Neural progenitor cell (in vitro differentiated cells): Measurements from ENCODE around the gene MPEG1. TPM values are rescaled to one million over a fixed set of nuclear protein-coding genes. Genes with fewer than 3 reads are reported as not detected.
A peak's percentile ranks its signal among the peaks of the same experiment; 100 is the strongest.

Source experiments
- DNase-seq: peaks from one replicate; pipeline ENCODE4 v3.0.0-alpha.2; 2016; ENCODE audit warnings: low spot score
- H2AFZ ChIP-seq: fragments of 200-600 bp; sonication (generic); replicated peaks from 2 replicates; pipeline ENCODE4 v1.6.1; 2016; ENCODE audit warnings: antibody characterized with exemption
- H3F3A ChIP-seq: fragments of 200-600 bp; sonication (generic); 2 replicates; pipeline ENCODE4 v1.6.1; 2016; ENCODE audit warnings: antibody characterized with exemption, low read depth
- H3K27ac ChIP-seq: fragments of 200-600 bp; sonication (generic); 2 replicates; pipeline ENCODE4 v1.5.1; 2016; ENCODE audit warnings: mild to moderate bottlenecking
- H3K27me3 ChIP-seq: fragments of 200-600 bp; sonication (generic); 2 replicates; pipeline ENCODE4 v1.6.1; 2016; ENCODE audit warnings: mild to moderate bottlenecking, moderate library complexity
- H3K36me3 ChIP-seq: fragments of 200-600 bp; sonication (generic); 2 replicates; pipeline ENCODE4 v1.5.1; 2016
- H3K4me1 ChIP-seq: fragments of 200-600 bp; sonication (generic); 2 replicates; pipeline ENCODE4 v1.6.1; 2016; ENCODE audit warnings: mixed run types
- H3K4me2 ChIP-seq: fragments of 200-600 bp; sonication (generic); 2 replicates; pipeline ENCODE4 v1.6.1; 2016
- H3K4me3 ChIP-seq: fragments of 200-600 bp; sonication (generic); 2 replicates; pipeline ENCODE4 v1.5.1; 2016
- H3K79me2 ChIP-seq: fragments of 200-600 bp; sonication (generic); 2 replicates; pipeline ENCODE4 v1.6.1; 2016; ENCODE audit warnings: low read depth
- H3K9ac ChIP-seq: fragments of 200-600 bp; sonication (generic); 2 replicates; pipeline ENCODE4 v1.6.1; 2016
- H3K9me3 ChIP-seq: fragments of 200-600 bp; sonication (generic); 2 replicates; pipeline ENCODE4 v1.5.1; 2016; ENCODE audit warnings: low read depth
- H4K20me1 ChIP-seq: fragments of 200-600 bp; sonication (generic); 2 replicates; pipeline ENCODE4 v1.6.1; 2016; ENCODE audit warnings: low read depth
- H3K27ac Mint-ChIP-seq: 3 replicates; pipeline ENCODE4 v1.8.0; 2021; ENCODE audit warnings: mixed read lengths
- H3K27me3 Mint-ChIP-seq: 2 replicates; pipeline ENCODE4 v1.8.0; 2022; ENCODE audit warnings: low read depth, mild to moderate bottlenecking, inconsistent platforms, moderate library complexity, mixed read lengths; ENCODE audit not compliant: insufficient read depth
- H3K36me3 Mint-ChIP-seq: 3 replicates; pipeline ENCODE4 v1.8.0; 2021; ENCODE audit warnings: mixed read lengths
- H3K4me1 Mint-ChIP-seq: 3 replicates; pipeline ENCODE4 v1.8.0; 2021; ENCODE audit warnings: mixed read lengths
- H3K4me3 Mint-ChIP-seq: 3 replicates; pipeline ENCODE4 v1.8.0; 2021; ENCODE audit warnings: mild to moderate bottlenecking, moderate library complexity, mixed read lengths
- H3K9me3 Mint-ChIP-seq: 3 replicates; pipeline ENCODE4 v1.8.0; 2020; ENCODE audit warnings: mixed read lengths
- CTCF ChIP-seq: fragments of 200-600 bp; sonication (generic); IDR thresholded peaks from 2 replicates; pipeline ENCODE4 v1.5.1; 2017; ENCODE audit warnings: antibody characterized with exemption, mild to moderate bottlenecking
- EZH2 ChIP-seq: fragments of 200-600 bp; sonication (generic); IDR thresholded peaks from 2 replicates; pipeline ENCODE4 v1.6.1; 2017; ENCODE audit warnings: antibody characterized with exemption, mild to moderate bottlenecking, moderate library complexity
- EZH2phosphoT487 ChIP-seq: fragments of 200-600 bp; sonication (generic); IDR thresholded peaks from 2 replicates; pipeline ENCODE4 v1.6.1; 2017; ENCODE audit warnings: antibody characterized with exemption
- total RNA-seq: library from RNA; depleted of rRNA; stranded (reverse); fragments of >200 nt; gene quantifications from 2 replicates; pipeline ENCODE4 v1.2.3, GENCODE V29; 2015; ENCODE audit warnings: low replicate concordance

The MPEG1 gene
- total RNA-seq, 1 donor from 2014 or later, result not detected

- no peaks in the 10 kb centered on the region for H3K27me3 Mint-ChIP-seq
- H3K4me2 ChIP-seq, result no peak overlapping the region
- no peaks in the 10 kb centered on the region for H3F3A ChIP-seq
- no peak for TF ChIP-seq EZH2
- no peak for TF ChIP-seq EZH2phosphoT487
- no peak for TF ChIP-seq CTCF
- no peaks in the 10 kb centered on the region for H3K36me3 ChIP-seq
- H3K4me3 Mint-ChIP-seq, result no peak overlapping the region
- H3K36me3 Mint-ChIP-seq, result no peaks in the 10 kb centered on the region
- H3K27me3 ChIP-seq, result no peaks in the 10 kb centered on the region
- H3K27ac ChIP-seq, result no peak overlapping the region
- no peak overlapping the region for H2AFZ ChIP-seq
- H3K4me1 Mint-ChIP-seq, result peaks cover 20% of the 10 kb centered on the region
- no peak for DNase-seq
- H3K79me2 ChIP-seq, result no peaks in the 10 kb centered on the region
- no peaks in the 10 kb centered on the region for H4K20me1 ChIP-seq
- no peak overlapping the region for H3K27ac Mint-ChIP-seq
- no peaks in the 10 kb centered on the region for H3K9me3 ChIP-seq
- no peak overlapping the region for H3K4me3 ChIP-seq
- H3K9ac ChIP-seq, result no peak overlapping the region
- H3K4me1 ChIP-seq, result no peaks in the 10 kb centered on the region
- peaks cover 7% of the 10 kb centered on the region for H3K9me3 Mint-ChIP-seq
Observed at GRCh38 chr11:59254286-59254685, 41.6 kb upstream of the MPEG1 start.

- Histone ChIP-seq H3K4me2 (no peak overlapping the region), H3F3A (no peaks in the 10 kb centered on the region), H4K20me1 (no peaks in the 10 kb centered on the region), H3K4me1 (no peaks in the 10 kb centered on the region), H3K27ac (no peak overlapping the region), H3K4me3 (no peak overlapping the region), H2AFZ (no peak overlapping the region), H3K9me3 (no peaks in the 10 kb centered on the region), H3K27me3 (no peaks in the 10 kb centered on the region), H3K36me3 (no peaks in the 10 kb centered on the region), H3K9ac (no peak overlapping the region), H3K79me2 (no peaks in the 10 kb centered on the region)
- TF ChIP-seq EZH2phosphoT487 (no peak), CTCF (no peak), EZH2 (no peak)
- no peak for DNase-seq
- Mint-ChIP-seq H3K36me3 (no peaks in the 10 kb centered on the region), H3K4me1 (peaks cover 20% of the 10 kb centered on the region), H3K27me3 (no peaks in the 10 kb centered on the region), H3K27ac (peak overlapping the region; percentile 93), H3K9me3 (peaks cover 7% of the 10 kb centered on the region), H3K4me3 (no peak overlapping the region)
Observed at GRCh38 chr11:59253001-59253400, 40.3 kb upstream of the MPEG1 start.

DNA sequence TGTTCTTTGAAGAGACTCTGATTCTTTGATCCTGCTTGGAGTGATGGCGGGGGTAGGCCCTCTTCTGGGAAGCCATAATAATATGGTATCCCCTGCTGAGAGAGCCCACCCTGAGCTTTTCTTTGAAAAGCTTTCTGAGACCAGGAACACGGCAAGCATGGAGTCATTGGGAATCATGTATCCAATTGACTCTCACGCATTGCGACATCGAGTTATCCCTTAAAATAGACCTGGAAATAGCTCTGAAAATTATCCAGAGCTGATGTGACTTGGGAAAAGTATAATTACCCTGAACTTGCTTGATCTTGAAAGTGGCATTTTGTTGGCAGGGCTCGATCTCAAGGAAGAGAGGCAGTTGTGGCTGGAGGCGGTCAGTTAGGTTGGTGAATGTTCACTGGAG is 36.8 kb upstream of the MPEG1 start:
- H3K9ac ChIP-seq, result no peak overlapping the region
- H3K9me3 Mint-ChIP-seq, result peaks cover 6% of the 10 kb centered on the region
- no peak overlapping the region for H3K4me2 ChIP-seq
- H4K20me1 ChIP-seq, result no peaks in the 10 kb centered on the region
- H3K4me3 Mint-ChIP-seq, result no peak overlapping the region
- H3F3A ChIP-seq, result no peaks in the 10 kb centered on the region
- TF ChIP-seq EZH2 (no peak), CTCF (no peak), EZH2phosphoT487 (no peak)
- no peaks in the 10 kb centered on the region for H3K79me2 ChIP-seq
- no peaks in the 10 kb centered on the region for H3K4me1 ChIP-seq
- no peak overlapping the region for H3K27ac ChIP-seq
- H3K27ac Mint-ChIP-seq, result peak overlapping the region; percentile 4
- H3K27me3 ChIP-seq, result no peaks in the 10 kb centered on the region
- H3K36me3 Mint-ChIP-seq, result no peaks in the 10 kb centered on the region
- H3K4me3 ChIP-seq, result no peak overlapping the region
- no peak overlapping the region for H2AFZ ChIP-seq
- no peaks in the 10 kb centered on the region for H3K9me3 ChIP-seq
- H3K27me3 Mint-ChIP-seq, result peaks cover 8% of the 10 kb centered on the region
- peaks cover 14% of the 10 kb centered on the region for H3K4me1 Mint-ChIP-seq
- DNase-seq, result no peak
- H3K36me3 ChIP-seq, result no peaks in the 10 kb centered on the region
